H1 (cell line): Measurements from ENCODE around the gene TACC2. TPM values are rescaled to one million over a fixed set of nuclear protein-coding genes. Genes with fewer than 3 reads are reported as not detected.

Experiments used
- CTCF ChIA-PET: fragments of 300-600 bp; sonication (Branson Sonifier 250); formaldehyde crosslinking; loops from one replicate; lab custom pipeline; 2021; ENCODE audit not compliant: partially characterized antibody; lab: Charles Lee
- POLR2A ChIA-PET: fragments of 300-600 bp; sonication (Branson Sonifier 250); formaldehyde crosslinking; loops from one replicate; lab custom pipeline; 2021; ENCODE audit warnings: inconsistent platforms; ENCODE audit not compliant: partially characterized antibody; lab: Charles Lee
- DNase-seq, 2 experiments: peaks; one replicate each; pipeline versions ENCODE4 v3.0.0 to v3.0.0-alpha.2; 2010 to 2022; ENCODE audit warnings: low spot score in 2 of 2, low read depth in 1 of 2, mixed read lengths in 1 of 2
- FAIRE-seq: peaks from 2 replicates; lab custom pipeline; 2011; peaks lifted over from hg19 to GRCh38; lab: Jason Lieb, UNC
- H2AFZ ChIP-seq: 2 replicates; pipeline ENCODE4 v1.8.1; 2012; ENCODE audit warnings: low read length, inconsistent platforms
- H2AK5ac ChIP-seq: 2 replicates; pipeline ENCODE4 v1.6.1; 2013; ENCODE audit warnings: low read depth, low read length
- H2BK120ac ChIP-seq: replicated peaks from 2 replicates; pipeline ENCODE3; 2013; ENCODE audit warnings: low read depth, low read length, inconsistent platforms
- H2BK12ac ChIP-seq: 2 replicates; pipeline ENCODE4 v1.6.1; 2013; ENCODE audit warnings: low read depth, low read length
- H2BK15ac ChIP-seq: 2 replicates; pipeline ENCODE4 v1.6.1; 2013; ENCODE audit warnings: low read length
- H2BK20ac ChIP-seq: 2 replicates; pipeline ENCODE4 v1.6.1; 2013; ENCODE audit warnings: low read length
- H2BK5ac ChIP-seq: 2 replicates; pipeline ENCODE4 v1.6.1; 2013; ENCODE audit warnings: low read depth, low read length
- H3K14ac ChIP-seq: 2 replicates; pipeline ENCODE4 v1.6.1; 2013; ENCODE audit warnings: inconsistent platforms; ENCODE audit not compliant: insufficient read length
- H3K18ac ChIP-seq: 2 replicates; pipeline ENCODE4 v1.6.1; 2013; ENCODE audit warnings: low read length; ENCODE audit errors: extremely low read depth
- H3K23ac ChIP-seq: 2 replicates; pipeline ENCODE4 v1.6.1; 2013; ENCODE audit warnings: inconsistent platforms; ENCODE audit not compliant: insufficient read length
- H3K23me2 ChIP-seq: 2 replicates; pipeline ENCODE4 v1.6.1; 2013; ENCODE audit warnings: low read depth, low read length
- H3K27ac ChIP-seq: 2 replicates; pipeline ENCODE4 v1.6.1; 2011; ENCODE audit warnings: low read depth, low read length, inconsistent platforms
- H3K27me3 ChIP-seq, 4 experiments: replicated peaks in 1 of 4; 1 replicate in 1 of 4; 2 replicates in 3 of 4; pipeline versions ENCODE4 v1.6.1 to v1.8.1; 2011 to 2013; ENCODE audit warnings: low read length in 3 of 4, mild to moderate bottlenecking in 3 of 4, inconsistent platforms in 2 of 4, mixed read lengths in 2 of 4, moderate library complexity in 1 of 4; ENCODE audit not compliant: control insufficient read depth in 3 of 4, insufficient read depth in 3 of 4; ENCODE audit errors: extremely low read depth in 1 of 4
- H3K36me3 ChIP-seq, 4 experiments: 2 replicates each; pipeline versions ENCODE4 v1.6.1 to v1.8.1; 2011 to 2013; ENCODE audit warnings: mild to moderate bottlenecking in 4 of 4, low read length in 3 of 4, moderate library complexity in 2 of 4, control low read depth in 1 of 4, inconsistent platforms in 1 of 4; ENCODE audit not compliant: insufficient read depth in 4 of 4, control insufficient read depth in 2 of 4
- H3K4ac ChIP-seq: replicated peaks from 2 replicates; pipeline ENCODE3; 2013; ENCODE audit warnings: low read length, low read depth, mixed read lengths, inconsistent platforms; ENCODE audit not compliant: insufficient read length
- H3K4me1 ChIP-seq, 4 experiments: replicated peaks in 1 of 4; 1 replicate in 1 of 4; 2 replicates in 3 of 4; pipeline versions ENCODE4 v1.6.1 to v1.8.1; 2011 to 2013; ENCODE audit warnings: low read length in 3 of 4, inconsistent platforms in 2 of 4, mixed read lengths in 1 of 4; ENCODE audit not compliant: insufficient read depth in 4 of 4, control insufficient read depth in 3 of 4
- H3K4me2 ChIP-seq, 2 experiments: 2 replicates each; pipeline versions ENCODE4 v1.6.1 to v1.8.1; 2011 to 2013; ENCODE audit warnings: low read depth in 2 of 2, low read length in 2 of 2, control low read depth in 1 of 2, inconsistent platforms in 1 of 2, mild to moderate bottlenecking in 1 of 2; ENCODE audit not compliant: insufficient read depth in 1 of 2
- H3K4me3 ChIP-seq, 4 experiments: fragments of 200-600, 300-600 bp in 1 of 4; sonication (generic), shearing (Covaris generic), sonication (Bioruptor Twin) in 1 of 4; 2 replicates each; pipeline versions ENCODE4 v1.5.1 to v1.8.1; 2011 to 2016; ENCODE audit warnings: low read length in 4 of 4, low read depth in 3 of 4, control low read depth in 2 of 4, inconsistent platforms in 2 of 4, mild to moderate bottlenecking in 2 of 4, mixed read lengths in 1 of 4, moderate library complexity in 1 of 4; ENCODE audit not compliant: insufficient read depth in 2 of 4; ENCODE audit errors: extremely low read depth in 1 of 4
- H3K56ac ChIP-seq: replicated peaks from 2 replicates; pipeline ENCODE3; 2013; ENCODE audit warnings: low read depth, mild to moderate bottlenecking, mixed read lengths, low read length, inconsistent platforms; ENCODE audit not compliant: insufficient read length
- H3K79me1 ChIP-seq: 2 replicates; pipeline ENCODE4 v1.6.1; 2013; ENCODE audit warnings: low read depth, low read length, control low read depth
- H3K79me2 ChIP-seq, 2 experiments: 2 replicates each; pipeline versions ENCODE4 v1.6.1 to v1.8.1; 2012 to 2013; ENCODE audit warnings: low read length in 2 of 2, mild to moderate bottlenecking in 2 of 2, inconsistent platforms in 1 of 2; ENCODE audit not compliant: insufficient read depth in 2 of 2, control insufficient read depth in 1 of 2
- H3K9ac ChIP-seq, 4 experiments: replicated peaks in 1 of 4; 1 replicate in 1 of 4; 2 replicates in 3 of 4; pipeline versions ENCODE4 v1.6.1 to v1.8.1; 2011 to 2013; ENCODE audit warnings: low read depth in 3 of 4, low read length in 3 of 4, control low read depth in 2 of 4, mild to moderate bottlenecking in 2 of 4, moderate library complexity in 2 of 4, inconsistent platforms in 1 of 4; ENCODE audit errors: extremely low read depth in 1 of 4
- H3K9me3 ChIP-seq, 2 experiments: 2 replicates each; pipeline versions ENCODE4 v1.6.1 to v1.8.1; 2012 to 2013; ENCODE audit warnings: mild to moderate bottlenecking in 2 of 2, moderate library complexity in 2 of 2, control low read depth in 1 of 2, inconsistent platforms in 1 of 2, low read depth in 1 of 2, low read length in 1 of 2, mixed read lengths in 1 of 2; ENCODE audit not compliant: insufficient read depth in 2 of 2
- H4K20me1 ChIP-seq, 2 experiments: replicated peaks in 1 of 2; 2 replicates each; pipeline versions ENCODE3 to v1.8.1; 2011 to 2013; ENCODE audit warnings: inconsistent platforms in 2 of 2, low read length in 2 of 2, mild to moderate bottlenecking in 1 of 2; ENCODE audit not compliant: insufficient read depth in 2 of 2, control insufficient read depth in 1 of 2
- H4K5ac ChIP-seq: 2 replicates; pipeline ENCODE4 v1.6.1; 2013; ENCODE audit warnings: low read length, low read depth, mixed read lengths, inconsistent platforms; ENCODE audit not compliant: insufficient read length
- H4K8ac ChIP-seq: 2 replicates; pipeline ENCODE4 v1.8.0; 2013; ENCODE audit warnings: mild to moderate bottlenecking, moderate library complexity, low read length, inconsistent platforms; ENCODE audit not compliant: insufficient read depth; ENCODE audit errors: extremely low read depth
- H4K91ac ChIP-seq: replicated peaks from 2 replicates; pipeline ENCODE3; 2013; ENCODE audit warnings: low read length, mixed read lengths, inconsistent platforms; ENCODE audit not compliant: insufficient read length
- CBX8 ChIP-seq: fragments of 300-800, 300-1000 bp; sonication (generic); IDR thresholded peaks from 2 replicates; pipeline ENCODE4 v1.7.1; 2016; ENCODE audit warnings: low read depth, low read length, borderline replicate concordance
- EP300 ChIP-seq, 2 experiments: IDR thresholded peaks; 1 replicate in 1 of 2; 2 replicates in 1 of 2; pipeline ENCODE4 v1.6.1; 2011 to 2012; ENCODE audit warnings: low read depth in 2 of 2, low read length in 2 of 2, mild to moderate bottlenecking in 2 of 2, borderline replicate concordance in 1 of 2, inconsistent platforms in 1 of 2, moderate library complexity in 1 of 2
- JUN ChIP-seq: IDR thresholded peaks from 2 replicates; pipeline ENCODE4 v1.6.1; 2011; ENCODE audit warnings: low read depth, mild to moderate bottlenecking, improper control_type of control experiment, low read length
- NANOG ChIP-seq: IDR thresholded peaks from 2 replicates; pipeline ENCODE4 v1.6.1; 2011; ENCODE audit warnings: low read length, low read depth, mild to moderate bottlenecking, inconsistent platforms; ENCODE audit not compliant: insufficient read depth, poor library complexity, severe bottlenecking
- RFX5 ChIP-seq: IDR thresholded peaks from 2 replicates; pipeline ENCODE4 v1.6.1; 2011; ENCODE audit warnings: low read depth, low read length, improper control_type of control experiment, borderline replicate concordance
- SRF ChIP-seq: IDR thresholded peaks from 2 replicates; pipeline ENCODE4 v1.6.1; 2011; ENCODE audit warnings: mild to moderate bottlenecking, low read depth, low read length, moderate library complexity
- WGBS, 2 experiments: shearing (Covaris generic) in 1 of 2; methylation state at CpG; one replicate each; pipeline versions ENCODE4 v1.1.6 to v1.1.7; 2013 to 2015; ENCODE audit warnings: low lambda C conversion rate in 2 of 2, mixed read lengths in 2 of 2, inconsistent platforms in 1 of 2, low coverage in 1 of 2, missing lambda C conversion rate in 1 of 2; ENCODE audit not compliant: insufficient replicate concordance in 2 of 2, insufficient coverage in 1 of 2, insufficient read length in 1 of 2; ENCODE audit errors: extremely low coverage in 1 of 2, missing lambda C conversion rate in 1 of 2; 5-methylcytosine and 5-hydroxymethylcytosine counted together
- polyA plus RNA-seq, 7 experiments: library from polyadenylated mRNA; depleted of rRNA in 3 of 7; stranded (reverse) in 5 of 7; unstranded in 2 of 7; fragments of >200 nt in 5 of 7; fragments of 200-250 nt in 2 of 7; gene quantifications; 1 replicate in 5 of 7; 2 replicates in 1 of 7; 4 replicates in 1 of 7; pipeline versions ENCODE4 v1.2.1 to v1.2.3, GENCODE V29; 2011 to 2013; ENCODE audit warnings: missing spikeins in 2 of 7, mixed read lengths in 2 of 7
- total RNA-seq: library from RNA; stranded (reverse); fragmentation: NEBNext Ultra II Directional; extraction: Animal tissue kit (Norgen Biotek cat#: 25700); gene quantifications from 2 replicates; pipeline ENCODE4 v1.2.1, GENCODE V29; 2021

The TACC2 gene
- total and polyA plus RNA-seq, 2 of the 8 experiments (the other 6 are each of a cell fraction or from before 2014, with no cell fraction given): 21.2 to 46.6 TPM

- no peaks in the 10 kb centered on the region for H3K23me2 ChIP-seq
- ChIA-PET POLR2A (no interaction called here), CTCF (interaction anchor here (0.6 to 1.0 kb wide), 3 partner anchors 30 to 79 kb away, joined by 3 to 4 read pairs (median 3); no protein-coding TSS in a partner anchor)
- DNase-seq: no peak
- H4K8ac ChIP-seq: no peak overlapping the region
- no peak overlapping the region for H3K18ac ChIP-seq
- H2BK120ac ChIP-seq: no peak overlapping the region
- no peaks in the 10 kb centered on the region for H3K36me3 ChIP-seq
- H2AFZ ChIP-seq: no peak overlapping the region
- no peak overlapping the region for H3K27ac ChIP-seq
- no peaks in the 10 kb centered on the region for H3K79me1 ChIP-seq
- H3K4me2 ChIP-seq: no peak overlapping the region
- no peak overlapping the region for H3K4me3 ChIP-seq
- TF ChIP-seq SRF (no peak), CBX8 (no peak), JUN (no peak), EP300 (IDR thresholded peaks at IDR 0.05; ENCODE audit: borderline replicate concordance in 1 of 2, low read depth in 2 of 2, low read length in 2 of 2) (no peak), NANOG (no peak), RFX5 (no peak)
- TF ChIP-seq, all 59 proteins: peak for 0
- Histone ChIP-seq H2BK20ac (no peak overlapping the region), H3K9me3 (no peaks in the 10 kb centered on the region), H4K20me1 (no peaks in the 10 kb centered on the region), H2AK5ac (no peak overlapping the region), H4K91ac (no peak overlapping the region), H3K4me1 (peaks cover 0 to 4% (median 0%) of the 10 kb centered on the region in 4 experiments; a peak in 2 of 7 replicates), H3K9ac (no peak overlapping the region), H2BK5ac (no peak overlapping the region), H3K27me3 (no peaks in the 10 kb centered on the region), H3K4ac (no peak overlapping the region), H2BK12ac (no peak overlapping the region), H4K5ac (no peak overlapping the region), H3K56ac (no peak overlapping the region), H3K79me2 (no peaks in the 10 kb centered on the region), H3K23ac (no peak overlapping the region), H3K14ac (no peak overlapping the region), H2BK15ac (no peak overlapping the region)
- 92% methylated on average over 19 of the region's 21 CpGs; no CpG with 5 or more reads in 1 of the 2 experiments for WGBS, 2 experiments
- no peak for FAIRE-seq
Measured at GRCh38 chr10:122082616-122083477, 93.9 kb downstream of the TACC2 start.
